Activated CD4-positive, CD25-positive, alpha-beta regulatory T cell treated with anti-CD3 and anti-CD28 coated beads, Interleukin-2, amount 50 U/mL, for 16 hours (primary cell): Measurements from ENCODE around the gene GUCA1C.

Experiments
- DNase-seq: peaks from one replicate; pipeline ENCODE4 v3.0.0-alpha.2; 2020; ENCODE audit warnings: low read depth, low spot score

The GUCA1C gene

DNA sequence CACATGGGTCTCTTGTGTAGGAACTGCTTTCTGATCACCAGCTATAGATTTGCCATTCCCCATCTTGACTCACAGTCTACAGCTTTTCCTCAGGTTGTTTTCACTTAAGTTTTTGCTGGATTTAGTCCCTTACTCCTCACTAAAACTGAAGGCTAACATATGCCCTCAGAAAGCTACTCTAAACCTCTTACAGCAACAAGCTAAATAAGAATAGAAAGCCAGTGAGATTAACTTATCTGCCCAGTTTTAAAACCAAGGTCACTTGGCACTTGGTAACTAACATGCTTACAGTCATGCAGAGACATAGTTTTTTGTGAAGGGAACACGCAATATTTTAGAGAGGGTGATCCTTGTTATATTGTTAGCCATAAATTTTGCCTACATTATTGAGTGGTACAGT lies at the start of gene GUCA1C:
Gene GUCA1C (minus strand): TSS at position 180 of the 400 bp plus-strand sequence. CDS start 117 bp downstream, at position 63.
- DNase-seq: no peak

GRCh38 chr3:108998436-108998835 lies 44.8 kb upstream of the GUCA1C start:
- DNase-seq: no peak

DNA sequence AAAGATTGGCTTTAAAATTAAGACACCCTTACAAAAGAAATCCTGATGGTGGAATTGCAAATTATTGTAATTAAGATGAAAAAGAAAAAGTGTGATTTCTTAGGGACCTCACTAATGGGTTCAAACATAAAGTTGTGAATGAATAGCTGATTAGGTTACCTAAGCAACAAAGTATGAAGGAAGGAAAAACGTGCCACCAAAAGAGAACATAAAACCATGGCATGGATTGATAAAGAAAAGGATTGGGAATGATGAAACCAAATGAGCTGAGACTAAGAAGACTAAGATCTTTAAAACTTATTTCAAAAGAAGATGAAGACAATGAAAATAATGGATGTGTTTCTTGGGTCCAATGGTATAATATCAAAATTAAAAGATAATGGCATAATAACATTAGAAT lies 32.2 kb upstream of the GUCA1C start:
- DNase-seq: no peak

DNA sequence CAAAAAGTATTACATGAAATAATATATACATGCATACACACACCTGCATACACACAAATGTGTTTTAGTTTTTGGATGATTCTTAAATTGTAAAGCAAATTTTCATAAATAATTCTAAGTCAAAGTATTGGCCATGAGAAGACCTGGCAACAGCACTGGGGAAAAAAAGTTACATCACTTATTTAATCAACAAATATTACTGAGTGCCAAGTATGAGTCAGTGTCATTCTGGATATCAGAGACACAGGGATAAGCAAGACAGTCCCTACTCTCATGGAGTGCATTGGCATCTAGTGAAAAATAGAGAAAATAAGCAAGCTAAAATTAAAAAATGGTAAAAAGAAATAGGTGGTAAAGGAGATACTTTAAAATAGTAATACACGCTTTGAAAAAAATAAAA lies 29.4 kb upstream of the GUCA1C start:
- no peak for DNase-seq

DNA sequence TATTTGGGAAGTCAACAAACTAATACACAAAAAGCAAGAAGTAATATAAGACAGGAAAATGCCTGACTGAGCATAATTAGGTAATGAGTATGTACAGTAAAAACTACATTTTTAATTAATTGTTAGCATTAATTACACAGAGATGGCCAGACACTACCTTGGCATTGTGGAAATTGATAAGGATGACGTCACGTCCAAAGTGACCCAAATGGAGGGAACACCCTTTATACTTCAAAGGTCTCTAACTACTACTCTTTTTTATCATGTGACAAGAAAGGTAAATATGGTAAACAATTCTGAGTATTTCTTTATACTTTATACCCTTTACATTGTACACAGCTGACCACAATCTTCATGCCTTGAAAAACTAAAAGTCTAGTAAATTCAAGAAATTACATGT lies 22.4 kb upstream of the GUCA1C start:
- no peak for DNase-seq

- no peak for DNase-seq
Observed at GRCh38 chr3:108973019-108973418, 19.3 kb upstream of the GUCA1C start.

GRCh38 chr3:108972482-108972881 lies 18.8 kb upstream of the GUCA1C start:
- no peak for DNase-seq

DNA sequence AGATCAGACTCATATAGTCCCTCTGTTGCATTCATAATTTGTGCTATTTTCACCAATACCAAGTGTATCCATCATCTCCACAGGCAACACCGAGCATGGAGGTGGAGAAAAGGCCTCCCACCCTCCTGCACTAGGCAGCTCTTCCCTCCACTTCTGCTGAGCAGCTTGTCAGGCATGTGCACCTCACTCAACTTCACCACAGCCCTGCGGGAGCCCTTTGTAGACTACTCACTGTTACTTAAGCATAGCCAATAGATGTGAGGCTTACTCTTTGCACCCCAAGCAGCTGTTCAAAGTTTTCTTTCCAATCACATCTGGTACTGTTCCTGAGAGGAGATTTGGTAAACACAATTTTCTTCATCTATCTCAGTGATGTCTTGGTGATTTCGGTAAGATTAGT lies 16.9 kb upstream of the GUCA1C start:
- no peak for DNase-seq

GRCh38 chr3:108966773-108967172 lies 13.1 kb upstream of the GUCA1C start:
- no peak for DNase-seq

DNA sequence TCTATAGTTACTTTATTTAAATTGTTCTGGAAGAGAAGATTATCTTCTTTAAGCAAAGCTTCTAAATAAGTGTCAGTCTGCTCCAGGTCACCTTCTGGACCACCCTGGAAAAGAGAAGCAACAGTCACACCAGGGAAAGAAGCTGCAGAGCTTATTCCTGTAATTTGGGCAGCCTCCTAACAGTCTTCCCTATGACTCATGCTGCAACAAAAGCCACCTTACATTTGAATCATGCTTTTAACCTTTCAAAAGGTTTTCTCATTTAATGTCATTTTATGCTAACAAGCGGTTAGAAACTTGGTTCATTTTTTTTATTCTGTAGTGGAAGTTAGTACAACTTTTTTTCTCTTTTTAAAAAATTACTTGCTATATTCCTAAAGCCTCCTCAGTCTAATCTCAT lies 5.3 kb upstream of the GUCA1C start:
- DNase-seq: no peak

DNA sequence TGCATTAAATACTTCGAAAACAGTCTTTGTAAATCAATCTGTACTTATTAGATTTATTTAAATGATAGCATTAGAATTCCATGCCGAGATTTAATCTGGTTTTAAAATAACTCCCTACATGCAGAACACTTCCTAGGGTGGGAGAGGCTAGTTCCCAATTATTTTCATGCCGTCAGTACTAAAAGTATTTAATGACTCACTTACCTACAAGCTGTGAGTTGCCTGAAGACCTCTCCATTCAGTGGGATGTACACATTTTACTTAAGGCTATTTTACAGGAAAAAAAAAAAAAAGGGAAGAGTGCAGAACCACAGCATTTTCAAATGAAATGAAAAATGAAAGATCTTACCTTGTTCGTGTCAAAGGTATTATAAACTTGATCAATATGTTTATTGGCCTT lies 469 bp downstream of the GUCA1C start:
- no peak for DNase-seq

- no peak for DNase-seq
Observed at GRCh38 chr3:108951820-108952501, 1.7 kb downstream of the GUCA1C start.

DNA sequence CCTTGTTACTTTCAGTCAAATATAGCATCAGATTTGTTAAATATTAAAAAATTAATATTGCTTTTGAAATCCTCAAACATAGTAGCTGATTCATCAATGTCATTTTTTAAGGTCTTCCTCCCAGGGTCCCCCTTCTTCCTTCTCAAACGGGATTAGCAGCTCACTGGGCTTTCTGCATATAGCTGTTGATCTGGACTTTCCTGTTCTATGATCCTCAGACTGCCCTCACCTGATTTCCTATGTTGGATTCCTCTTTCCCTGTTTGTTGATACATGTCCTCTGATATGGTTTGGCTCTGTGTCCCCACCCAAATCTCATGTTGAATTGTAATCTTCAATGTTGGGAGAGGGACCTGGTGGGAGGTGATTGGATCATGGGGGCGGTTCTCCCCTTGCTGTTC lies 5.8 kb downstream of the GUCA1C start:
- no peak for DNase-seq

- DNase-seq: no peak
Observed at GRCh38 chr3:108946292-108947285, 7.1 kb downstream of the GUCA1C start.

- DNase-seq: no peak
Observed at GRCh38 chr3:108940568-108941263, 13.0 kb downstream of the GUCA1C start.

GRCh38 chr3:108940166-108940565 lies 13.5 kb downstream of the GUCA1C start:
- DNase-seq: no peak

DNA sequence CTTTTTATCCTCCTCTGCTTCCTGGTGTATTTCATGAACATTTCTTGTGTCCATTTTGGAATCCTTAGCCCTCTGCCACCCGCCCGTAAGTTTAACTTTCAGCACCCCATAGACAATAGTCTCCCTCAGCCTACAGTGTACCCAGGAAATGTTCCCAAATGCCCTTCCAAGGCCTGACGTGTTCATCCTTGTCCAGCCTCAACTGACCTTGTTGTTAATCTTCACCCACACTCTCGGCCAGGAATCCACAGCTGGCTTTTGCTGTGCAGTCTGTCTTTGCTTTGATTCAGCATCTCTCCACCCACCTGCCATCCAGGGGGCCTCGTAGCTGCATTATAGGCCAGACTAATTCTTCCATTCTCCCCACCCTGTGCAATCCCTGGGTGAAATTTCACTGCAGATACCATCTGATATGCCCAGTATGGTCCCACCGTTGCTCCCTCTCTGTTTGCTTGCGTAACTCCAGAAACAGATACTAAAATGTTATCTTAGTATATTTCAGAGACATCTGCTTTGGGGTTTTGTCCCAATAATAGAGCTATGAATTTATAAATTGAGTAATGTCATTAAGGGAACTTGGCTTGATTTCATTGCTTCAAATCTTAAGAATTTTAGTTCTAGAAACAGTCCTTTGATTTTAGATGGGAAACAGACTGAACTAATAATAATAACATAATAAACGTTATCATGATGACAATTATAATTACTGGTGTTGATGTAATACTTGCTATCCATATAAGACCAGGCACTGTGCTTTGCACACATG lies 16.6 kb downstream of the GUCA1C start:
- no peak for DNase-seq

GRCh38 chr3:108931035-108931434 lies 22.6 kb downstream of the GUCA1C start:
- no peak for DNase-seq

- DNase-seq: no peak
Observed at GRCh38 chr3:108918866-108919265, 34.8 kb downstream of the GUCA1C start.

- peak; percentile 37 for DNase-seq
Observed at GRCh38 chr3:108914774-108915641, 38.7 kb downstream of the GUCA1C start.
